Activated T-helper 1 cell treated with Interleukin-2 at 50 U/mL for 16 hours (primary cell): ENCODE data around the gene WLS.

Source experiments
- DNase-seq: peaks from one replicate; pipeline ENCODE4 v3.0.0-alpha.2; 2020; ENCODE audit warnings: low read depth

The WLS gene

DNA sequence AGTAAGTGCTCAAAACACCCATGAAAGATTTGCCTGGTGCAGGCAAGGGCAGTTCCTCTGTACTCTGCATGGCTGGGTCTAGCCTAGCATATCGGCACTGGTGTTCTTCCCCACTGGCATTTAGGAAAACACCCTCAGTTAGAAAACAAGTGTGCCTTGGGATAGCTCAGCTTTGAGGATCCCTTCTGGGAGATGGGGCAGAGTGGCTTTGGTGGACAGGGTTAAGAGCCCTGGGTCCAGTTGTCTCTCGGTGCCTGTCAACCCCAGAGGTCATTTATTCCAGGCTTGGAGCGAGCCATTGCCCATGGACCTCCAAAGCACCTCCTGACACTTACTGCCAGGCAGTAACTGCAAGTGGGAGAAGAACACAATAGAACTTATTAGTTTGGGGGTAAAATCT is 101.1 kb downstream of the WLS start:
- DNase-seq, result no peak

DNA sequence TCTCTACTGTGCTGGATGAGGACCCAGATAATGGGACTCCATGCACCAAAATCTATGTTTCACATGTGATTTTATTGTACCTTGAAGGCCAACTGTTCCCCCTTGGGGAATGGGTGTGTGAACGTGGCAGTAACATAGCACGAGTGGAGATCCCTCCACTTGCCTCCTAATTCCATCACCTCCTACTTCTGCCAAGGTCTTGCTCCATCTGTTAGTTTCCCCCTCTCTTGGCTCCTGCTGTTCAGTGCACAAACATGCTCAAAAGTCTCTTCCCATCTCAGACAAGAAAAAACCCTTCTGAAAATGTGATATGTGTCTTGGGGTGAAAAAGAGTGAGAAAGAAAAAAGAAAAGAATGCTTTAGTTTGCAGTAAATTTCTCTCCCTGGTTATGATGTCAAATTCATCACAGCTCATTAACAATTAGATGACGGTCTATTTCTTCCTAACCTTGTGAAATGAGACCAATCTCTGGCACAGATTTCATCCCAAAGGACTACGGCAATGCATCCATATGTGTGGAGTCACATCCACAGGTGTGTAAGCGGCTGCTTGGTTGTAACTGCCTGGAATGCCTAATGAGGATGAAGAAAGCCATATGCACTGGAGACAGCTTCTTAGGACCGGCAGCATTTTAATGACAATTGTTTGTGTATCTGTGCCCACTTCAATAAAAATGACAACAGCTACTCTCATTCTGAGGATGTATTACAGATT is 102.6 kb downstream of the WLS start:
- DNase-seq, result no peak

DNA sequence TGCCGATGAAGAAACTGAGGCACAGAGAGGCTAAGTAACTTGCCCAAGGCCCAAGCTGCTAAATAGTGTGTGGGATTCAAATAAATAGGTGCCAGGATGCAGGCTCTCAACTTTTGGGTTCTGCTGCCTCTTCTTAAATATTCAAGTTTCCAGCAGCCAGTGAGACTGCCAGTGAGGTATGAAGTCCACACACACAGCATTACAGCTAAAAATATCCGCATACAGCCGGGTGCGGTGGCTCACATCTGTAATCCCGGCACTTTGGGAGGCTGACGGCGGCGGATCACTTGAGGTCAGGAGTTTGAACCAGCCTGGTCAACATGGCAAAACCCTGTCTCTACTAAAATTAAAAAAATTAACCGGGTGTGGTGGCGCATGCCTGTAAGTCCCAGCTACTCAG is 103.5 kb downstream of the WLS start:
- DNase-seq, result no peak

DNA sequence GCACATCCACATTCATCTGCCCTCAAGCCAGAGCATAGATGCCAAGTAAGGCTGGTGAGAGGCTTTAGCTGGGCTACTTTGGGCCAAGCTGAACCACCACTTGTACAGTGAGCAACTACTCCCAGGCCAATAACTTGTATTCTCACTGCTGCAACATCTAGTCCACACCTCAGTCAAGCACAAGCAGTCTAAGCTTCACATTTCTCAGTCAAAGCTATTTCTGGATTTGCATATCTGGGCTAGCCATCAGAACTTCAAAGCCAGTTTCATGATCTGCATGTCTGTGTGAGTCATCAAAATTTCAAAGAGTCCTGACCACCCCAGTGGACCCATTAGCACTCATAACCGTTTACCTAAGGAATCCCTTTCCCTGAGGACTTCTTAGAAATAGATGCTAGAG is 104.2 kb downstream of the WLS start:
- no peak for DNase-seq

DNA sequence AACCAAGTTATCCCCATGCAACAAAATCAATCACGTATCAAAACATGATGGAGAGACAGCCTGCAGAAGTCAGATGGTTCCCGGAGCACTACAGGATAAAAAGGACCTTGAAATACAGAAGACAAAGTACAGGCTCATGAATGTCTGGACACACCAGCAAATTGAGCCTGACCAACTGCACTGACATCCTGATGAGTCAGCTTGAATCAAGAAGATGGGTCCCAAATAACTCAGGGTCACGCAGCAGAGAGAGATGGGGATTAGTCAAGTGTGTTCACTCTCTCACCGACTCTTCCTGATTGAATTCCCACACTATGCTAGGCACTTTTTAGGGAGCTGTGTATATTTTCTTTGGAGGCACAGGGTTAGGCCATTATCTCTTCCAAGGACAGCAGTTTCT is 110.8 kb downstream of the WLS start:
- DNase-seq, result no peak

DNA sequence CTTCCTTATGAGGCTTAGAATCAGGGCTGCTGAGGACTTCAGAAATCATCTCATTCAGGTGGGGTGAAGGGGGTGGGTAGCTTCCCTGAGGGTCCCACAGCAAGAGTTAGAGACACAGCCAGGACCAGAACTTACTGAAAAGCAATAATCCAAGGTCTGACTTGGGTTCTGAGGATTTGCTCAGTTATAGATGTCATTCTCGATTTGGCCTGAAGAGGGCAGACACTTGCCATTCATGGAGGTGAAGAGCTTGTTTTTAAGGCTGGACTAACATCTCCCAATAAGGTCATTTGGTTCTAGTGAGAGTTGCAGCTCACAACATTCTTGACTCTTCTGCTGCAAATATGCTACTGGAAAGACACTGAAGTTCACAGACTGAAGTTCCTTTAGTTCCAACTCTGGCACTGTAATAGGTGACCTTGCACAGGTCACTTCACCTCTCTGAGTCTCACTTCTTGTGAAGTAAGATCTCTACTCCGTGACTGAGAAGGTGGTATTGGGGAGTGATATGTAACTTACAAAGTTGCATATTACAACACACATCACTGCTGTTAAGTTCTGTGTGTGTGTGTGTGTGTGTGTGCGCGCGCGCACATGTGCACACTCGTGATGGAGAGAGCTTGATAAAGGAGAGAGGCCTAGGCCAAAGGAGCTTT is 112.1 kb downstream of the WLS start:
- no peak for DNase-seq

DNA sequence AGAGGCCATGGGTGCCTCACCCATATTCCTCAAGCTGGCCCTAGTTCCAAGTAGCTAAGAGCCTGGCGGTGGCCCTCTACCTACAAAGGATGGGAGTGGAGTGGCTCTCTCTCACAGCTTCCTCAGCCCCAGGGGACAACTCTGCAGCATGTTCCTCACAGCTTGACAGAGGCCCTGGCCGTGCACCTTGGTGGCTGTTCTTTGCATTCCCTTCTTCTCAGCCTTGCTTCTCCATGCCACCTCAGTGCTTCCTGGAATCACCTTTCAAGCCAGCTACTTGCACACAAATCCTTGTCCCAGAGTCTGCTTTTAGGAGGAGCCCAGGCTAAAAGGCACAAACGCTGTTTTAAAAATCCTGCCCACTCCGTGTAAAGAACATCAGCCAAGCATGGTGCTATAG is 112.9 kb downstream of the WLS start:
- DNase-seq, result no peak

DNA sequence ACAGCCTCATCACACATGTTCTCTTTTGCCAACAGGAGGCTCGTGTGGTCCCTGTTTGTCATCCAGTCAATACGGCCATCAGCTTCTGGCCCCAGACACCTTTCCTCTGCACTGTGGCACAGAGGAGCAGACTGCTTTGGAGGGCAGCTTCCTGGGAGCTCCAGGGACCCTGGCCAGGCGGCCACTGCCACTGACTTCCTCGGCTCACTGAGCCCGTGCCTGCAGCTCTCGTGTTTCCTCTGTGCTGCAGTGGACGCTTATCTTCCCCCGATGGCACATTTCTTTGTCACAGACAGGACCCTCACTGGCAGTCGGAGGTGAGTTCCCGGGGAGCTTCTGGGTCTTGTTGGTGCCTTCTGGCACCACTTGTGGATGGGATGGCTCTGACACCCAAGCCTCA is 114.9 kb downstream of the WLS start:
- DNase-seq, result no peak

DNA sequence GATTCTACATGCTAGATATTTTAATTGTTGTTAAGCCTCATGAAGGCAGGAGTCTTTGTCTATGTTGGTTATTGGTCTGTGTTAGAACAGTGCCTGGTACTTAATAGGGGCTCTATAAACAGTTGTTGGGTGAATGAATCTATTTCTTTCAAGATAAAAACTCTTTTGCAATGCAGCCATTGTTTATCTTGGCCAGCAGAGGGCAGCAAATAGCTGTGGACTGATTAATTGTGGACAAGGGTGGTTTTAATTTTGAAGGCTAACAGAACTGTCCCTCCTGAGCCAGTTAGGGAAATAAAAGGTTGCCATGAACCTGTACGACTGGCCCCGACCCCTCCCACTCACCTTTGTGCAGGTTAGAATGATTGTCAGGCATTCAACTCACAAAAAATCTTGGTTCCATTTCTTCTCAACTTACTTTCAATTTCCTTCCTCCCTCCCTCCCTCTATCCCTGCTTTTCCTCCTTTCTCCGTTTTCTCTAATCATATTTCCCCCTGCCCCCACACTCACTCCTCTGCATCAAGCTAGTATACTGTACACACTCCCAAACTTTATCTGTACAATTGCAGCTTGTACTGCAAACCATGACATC is 115.6 kb downstream of the WLS start:
- DNase-seq, result no peak

DNA sequence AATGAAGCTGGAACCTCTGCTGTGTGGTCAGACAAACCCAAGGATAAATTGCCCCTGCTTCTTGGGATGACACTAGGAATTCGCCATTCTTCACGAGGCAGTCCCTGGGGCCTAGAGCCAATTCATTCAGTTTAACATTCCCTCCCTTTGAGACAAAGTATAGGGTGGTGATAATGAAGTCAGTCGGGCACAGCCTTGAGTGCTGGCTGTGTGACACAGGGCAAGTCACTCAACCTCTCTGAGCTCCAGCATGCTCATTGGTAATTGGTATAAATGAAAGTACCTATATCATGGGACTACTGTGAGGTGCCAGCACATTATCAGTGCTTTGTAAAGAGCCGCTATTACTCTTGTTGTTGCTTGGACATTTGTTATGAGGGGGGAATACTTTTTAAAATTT is 117.0 kb downstream of the WLS start:
- DNase-seq, result no peak

DNA sequence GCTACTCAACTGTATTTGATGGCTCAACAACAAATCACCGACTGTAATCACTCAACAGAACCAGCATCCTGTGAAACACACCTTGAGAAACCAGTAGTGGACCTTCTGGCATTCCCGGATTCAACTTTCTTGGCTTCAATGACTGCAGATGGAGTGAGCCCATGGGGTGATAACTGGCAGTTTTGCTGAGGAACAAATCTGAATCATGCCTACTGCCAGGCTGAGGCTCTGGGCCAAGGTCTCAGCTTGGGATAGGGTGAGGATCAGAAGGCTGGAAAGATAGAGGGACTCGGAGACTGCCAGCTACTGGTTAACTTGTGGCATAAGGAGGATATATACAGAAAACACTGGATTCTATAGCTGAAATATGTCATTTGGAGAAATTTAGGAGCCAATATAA is 118.4 kb downstream of the WLS start:
- no peak for DNase-seq

DNA sequence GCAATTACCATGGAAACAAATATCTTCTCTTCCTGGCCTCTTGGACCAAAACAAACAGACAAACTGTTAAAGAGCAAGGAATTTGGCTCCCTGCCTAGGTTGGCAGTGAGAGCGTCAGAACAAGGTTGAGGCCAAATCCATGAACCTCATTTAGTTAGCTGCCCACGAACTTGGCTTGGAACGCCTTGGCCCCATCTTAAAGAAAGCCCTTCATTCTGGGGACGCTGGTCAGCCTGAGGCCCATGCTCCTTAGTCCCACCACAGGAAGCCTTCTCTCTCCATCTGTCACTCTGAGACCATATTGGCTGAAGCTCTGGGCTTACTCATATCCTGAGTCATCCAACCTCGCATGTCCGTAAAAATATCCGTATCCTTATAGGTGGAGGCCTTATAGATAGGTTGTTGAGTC is 119.5 kb downstream of the WLS start:
- no peak for DNase-seq

DNA sequence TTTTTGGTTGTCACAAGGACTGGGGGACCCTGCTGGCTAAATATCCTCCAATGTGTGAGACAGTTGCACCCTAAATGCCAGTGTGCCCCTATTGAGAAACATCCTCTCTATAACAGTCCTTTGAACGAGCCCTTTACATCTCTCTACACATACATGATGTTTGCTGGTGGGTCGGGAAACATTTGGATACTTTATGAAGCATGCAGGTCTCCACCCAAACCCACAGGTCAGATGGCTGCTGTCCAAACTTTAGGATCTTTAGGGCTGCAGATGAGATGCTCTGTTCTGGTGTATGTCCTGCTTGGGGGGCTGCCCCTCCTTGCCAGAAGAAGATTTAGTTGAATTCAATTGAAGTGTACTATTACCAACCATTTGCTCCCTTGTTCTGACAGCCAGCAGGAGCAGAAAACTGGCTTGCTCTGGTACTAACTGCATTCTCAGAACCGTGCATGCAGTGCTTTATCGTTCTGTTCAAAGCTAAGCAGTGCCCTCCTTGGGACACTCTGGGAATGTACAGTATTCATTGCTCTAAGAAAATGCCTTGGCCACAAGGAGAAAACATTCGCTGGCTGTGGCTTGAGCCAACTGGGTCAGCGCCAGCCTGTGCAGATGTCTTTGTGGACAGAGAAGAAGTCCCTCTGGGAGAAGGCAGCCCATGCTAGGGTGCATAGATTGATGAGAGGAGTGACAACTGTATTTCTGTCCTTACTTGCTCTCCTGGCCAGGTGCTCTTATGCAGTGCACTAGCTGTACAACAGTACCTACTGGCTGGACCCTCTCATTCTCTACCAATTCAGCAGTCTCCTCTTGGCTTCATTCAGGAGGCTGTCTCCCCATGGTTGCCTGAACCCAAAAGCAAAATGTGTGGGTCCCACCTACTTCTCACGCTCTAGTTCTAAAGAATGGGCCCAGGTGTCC is 120.5 kb downstream of the WLS start:
- DNase-seq, result no peak

DNA sequence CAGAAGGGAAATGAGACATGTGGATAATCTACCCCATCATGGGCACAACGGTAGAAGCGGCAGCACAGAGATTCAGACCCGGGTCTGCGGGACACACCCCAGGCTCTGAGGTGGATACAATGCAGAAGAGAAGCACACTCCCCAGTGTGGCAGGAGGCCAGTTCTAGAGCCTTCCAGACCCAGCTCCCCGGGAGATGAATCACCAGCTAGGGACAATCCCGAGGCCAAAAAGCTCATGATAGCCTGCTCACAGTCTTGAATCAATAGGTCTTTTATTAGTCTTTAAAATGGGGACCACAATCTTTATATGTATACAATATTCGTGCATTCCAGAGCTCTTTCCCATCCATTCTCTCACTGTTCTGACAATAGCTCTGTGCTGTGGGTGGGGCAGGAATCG is 124.6 kb downstream of the WLS start:
- DNase-seq, result no peak

DNA sequence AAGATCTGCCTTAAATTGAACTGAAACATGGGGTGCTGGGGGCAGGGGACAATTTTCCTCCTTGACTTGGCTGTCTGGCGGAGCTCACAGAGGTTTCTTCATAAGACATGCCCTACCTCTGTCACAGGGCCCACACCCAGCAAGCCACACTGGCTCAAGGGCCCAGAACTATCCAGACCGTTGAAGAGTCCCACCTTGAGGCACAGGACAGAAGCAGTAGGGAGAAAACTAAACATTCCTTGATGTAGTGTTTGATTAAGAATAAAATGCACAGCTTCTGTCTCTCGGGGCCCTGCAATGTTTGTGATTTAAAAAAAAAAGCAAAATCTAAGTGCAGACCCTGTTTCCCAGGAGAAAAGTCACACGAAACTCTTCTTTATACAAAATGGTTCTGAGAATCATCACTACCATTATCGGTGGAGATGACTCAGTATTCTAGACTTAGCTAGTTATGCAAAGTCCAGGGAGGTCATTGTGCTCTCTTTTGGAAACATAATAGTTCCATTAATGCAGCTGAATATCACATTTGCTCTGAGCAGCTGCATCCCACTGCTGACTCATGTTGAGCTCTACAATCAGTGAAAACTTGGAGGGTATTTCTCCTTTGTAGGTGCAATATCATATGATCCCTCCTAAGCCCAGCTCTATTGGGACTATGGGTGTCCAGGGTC is 128.3 kb downstream of the WLS start:
- DNase-seq, result no peak

DNA sequence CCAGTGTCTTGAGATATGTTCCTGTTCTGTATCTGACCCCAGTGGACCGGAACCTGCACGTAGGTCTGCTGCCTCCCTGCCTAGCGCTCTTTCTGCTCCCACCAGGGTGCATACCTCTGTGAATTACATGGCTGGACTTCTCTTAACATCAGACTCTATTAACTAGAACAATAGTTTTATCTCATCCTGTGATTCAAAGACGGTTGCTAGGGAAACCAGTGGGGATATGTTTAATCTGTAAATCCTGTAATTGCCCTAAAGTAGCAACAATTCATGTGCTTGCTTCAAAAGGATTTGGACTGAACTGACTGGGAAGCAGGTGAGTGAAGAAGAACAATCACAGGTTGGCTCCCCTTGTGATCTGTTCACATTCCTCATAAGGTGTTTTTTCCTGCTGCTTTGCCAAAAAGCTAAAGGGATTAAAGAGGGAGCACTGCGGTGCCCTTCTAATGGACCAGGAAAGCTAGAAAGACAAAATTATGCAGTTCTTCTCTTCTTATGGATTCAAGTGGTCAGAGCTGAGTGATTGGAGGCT is 129.2 kb downstream of the WLS start:
- DNase-seq, result no peak

DNA sequence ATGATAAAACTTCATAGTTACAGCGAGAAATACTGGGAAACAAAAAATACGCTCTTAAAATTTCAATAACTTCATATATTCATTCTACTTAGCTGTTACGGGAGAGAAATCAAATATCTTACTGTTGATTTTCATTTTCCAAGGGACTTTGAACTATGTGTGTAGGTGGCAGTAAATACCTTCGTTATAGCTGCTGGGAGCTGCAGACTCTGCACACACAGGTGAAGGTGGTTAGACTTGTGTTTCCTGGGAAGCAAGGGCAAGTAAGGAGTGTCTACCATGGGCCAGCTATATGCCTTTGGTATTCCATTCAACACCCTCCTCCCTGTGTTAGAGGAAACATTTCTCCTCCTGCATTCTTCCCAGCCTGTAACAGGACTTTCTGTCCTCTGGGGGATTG is 130.5 kb downstream of the WLS start:
- DNase-seq, result no peak

DNA sequence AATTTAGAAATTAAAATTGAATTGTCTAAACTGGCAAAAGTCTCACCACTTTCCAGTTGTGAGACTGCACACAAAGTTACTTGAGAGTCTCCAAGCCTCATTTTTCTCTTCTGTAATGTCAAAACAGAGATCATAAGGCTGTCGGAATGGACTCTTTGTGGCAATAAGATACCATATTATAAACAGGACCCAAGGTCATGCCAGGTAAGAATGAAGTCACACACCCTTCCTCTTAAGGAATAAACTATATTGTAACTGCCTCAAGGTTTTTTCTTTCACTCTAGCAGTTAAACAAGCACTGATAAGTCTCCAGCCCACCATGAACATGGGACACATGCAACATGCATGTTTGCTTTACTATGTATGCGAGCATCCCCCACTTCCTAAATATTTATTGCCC is 131.8 kb downstream of the WLS start:
- no peak for DNase-seq

DNA sequence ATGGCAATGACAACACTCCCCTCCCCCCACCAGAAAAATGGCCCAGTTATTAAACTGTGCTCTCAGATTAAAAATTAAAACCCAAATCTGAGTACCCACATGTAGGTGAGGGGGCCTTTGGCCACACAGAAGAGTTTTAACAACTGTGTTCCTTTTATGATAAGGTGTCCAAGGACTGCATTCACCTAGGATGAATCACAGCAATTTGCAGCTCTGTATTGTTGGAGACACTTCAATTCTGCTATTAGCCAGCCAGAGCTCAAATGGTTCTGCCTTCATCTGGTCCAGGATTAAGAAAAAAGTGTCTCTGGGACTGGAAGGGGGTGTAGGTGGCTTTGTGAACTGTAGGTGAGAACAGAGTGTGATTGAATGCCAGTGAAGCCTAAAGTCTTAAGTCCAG is 138.6 kb downstream of the WLS start:
- DNase-seq, result no peak

DNA sequence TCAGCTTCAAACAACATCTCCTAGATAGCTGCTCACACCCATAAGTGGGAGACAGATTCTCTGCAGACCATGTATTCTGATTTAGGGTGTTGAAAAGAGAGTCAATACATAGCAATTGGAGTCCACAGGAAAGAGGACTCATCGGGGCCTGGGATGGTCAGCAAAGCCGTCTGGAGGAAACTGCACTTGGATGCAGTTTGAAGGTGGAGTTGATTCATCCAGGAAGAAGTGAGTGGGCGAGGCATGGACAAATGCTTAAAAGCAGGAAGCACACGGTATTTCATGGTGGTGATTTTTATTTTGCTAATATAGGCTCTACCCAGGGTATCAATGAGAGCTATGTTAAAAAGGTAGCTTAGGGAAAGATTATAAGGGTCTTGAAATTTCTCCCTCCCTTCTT is 145.1 kb downstream of the WLS start:
- DNase-seq, result no peak

DNA sequence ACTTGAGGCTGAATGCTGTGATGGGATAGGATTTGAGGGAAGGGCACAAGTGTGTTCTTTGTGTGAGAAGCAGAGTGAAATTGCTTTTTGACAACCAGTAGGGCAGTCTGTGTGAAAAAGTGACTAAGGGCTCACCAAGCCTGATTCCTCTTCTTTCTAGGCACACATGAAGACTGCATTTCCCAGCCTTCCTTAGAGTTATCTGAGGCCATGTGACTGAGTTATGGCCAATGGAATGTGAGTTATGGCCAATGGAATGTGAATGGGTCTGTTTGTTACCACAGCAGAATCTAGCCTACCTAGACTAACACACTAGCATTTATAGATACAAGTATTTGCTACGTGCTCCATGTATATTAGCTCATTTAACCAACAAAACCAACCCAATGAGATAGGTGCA is 146.6 kb downstream of the WLS start:
- DNase-seq, result no peak

DNA sequence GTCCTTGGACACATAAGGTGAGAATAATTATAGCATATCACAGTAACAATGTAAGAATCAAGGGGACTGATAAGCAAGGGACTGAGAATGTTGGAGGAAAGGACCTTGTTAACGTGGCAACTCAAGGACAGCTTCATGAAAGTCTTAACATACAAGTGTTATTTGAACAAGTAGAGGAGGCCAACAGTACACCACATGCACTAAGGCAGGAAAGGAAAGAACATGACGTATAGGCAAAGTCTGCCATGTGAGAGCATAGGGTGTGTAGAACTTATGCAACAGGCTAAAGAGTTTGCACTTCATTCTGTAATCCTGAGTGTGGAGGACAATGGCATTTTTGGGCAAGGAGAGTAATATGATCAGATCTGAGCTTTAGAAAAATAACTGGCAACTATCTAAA is 148.6 kb downstream of the WLS start:
- no peak for DNase-seq
